GM21529 (cell line): ENCODE measurements around the gene KIF13A.
"Not testable (repeated sequence)": the region's sequence is repeated elsewhere in the genome, so short reads cannot be mapped to it uniquely, and the experiment has no call there.

Source experiments
- ATAC-seq: cut with Tn5 transposase; IDR thresholded peaks from one replicate; pipeline ENCODE4 v1.9.1; 2021; ENCODE audit not compliant: unreplicated experiment

Gene KIF13A

DNA sequence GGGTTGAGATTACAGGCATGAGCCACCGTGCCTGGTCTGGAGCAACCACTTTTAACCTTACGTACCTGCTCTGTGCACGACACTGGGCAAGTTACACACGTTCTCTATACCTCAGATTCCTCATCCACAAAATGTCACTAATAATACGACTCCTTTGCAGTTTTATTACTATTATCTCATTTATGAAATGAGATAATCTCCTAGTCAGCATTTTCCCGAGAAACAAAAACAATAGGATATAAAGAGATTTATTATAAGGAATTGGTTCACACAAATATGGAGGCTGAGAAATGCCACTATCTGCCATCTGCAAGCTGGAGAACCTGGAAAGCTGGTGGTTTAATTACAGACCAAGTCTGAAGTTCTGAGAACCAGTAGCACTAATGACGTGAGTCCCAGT is 12.0 kb upstream of the KIF13A start:
- no peak for ATAC-seq

DNA sequence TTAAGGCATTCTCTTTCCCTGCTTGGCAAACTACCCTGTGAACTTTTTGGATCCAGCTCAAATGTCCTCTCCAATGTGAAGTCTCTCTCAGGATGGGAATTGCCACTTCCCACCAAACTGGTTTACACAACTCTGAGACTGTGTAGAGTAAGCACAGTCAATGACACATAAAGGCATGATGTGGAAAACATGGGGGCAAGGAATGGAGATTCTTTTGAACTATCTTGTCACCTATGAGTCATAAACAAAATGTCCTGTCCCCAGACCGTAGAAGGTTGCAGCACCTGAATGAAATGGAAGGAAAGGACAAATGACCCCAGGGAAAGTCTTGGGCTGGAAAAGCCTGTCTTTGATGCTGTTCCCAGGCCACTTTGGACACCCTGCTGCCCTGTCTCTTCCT is 11.0 kb upstream of the KIF13A start:
- no peak for ATAC-seq

DNA sequence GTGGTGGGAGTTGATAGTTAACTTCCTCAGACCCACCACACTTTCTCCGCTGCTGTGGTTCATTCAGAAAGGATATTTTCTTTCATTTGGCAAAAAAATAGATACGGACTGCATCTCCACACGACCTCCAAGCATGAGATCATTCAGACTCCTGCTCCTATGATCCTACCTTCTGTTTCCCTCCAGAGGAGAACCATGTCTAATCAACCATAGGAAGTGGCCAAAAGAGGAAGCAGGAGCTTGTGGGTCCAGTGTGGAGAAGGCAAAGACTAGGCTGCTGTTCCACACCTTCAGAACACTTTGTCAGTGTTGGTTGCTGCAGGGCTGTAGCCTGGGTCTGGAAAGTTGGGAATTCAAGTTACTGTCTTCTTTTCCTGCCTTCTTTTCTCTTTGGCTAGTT is 10.6 kb upstream of the KIF13A start:
- no peak for ATAC-seq

DNA sequence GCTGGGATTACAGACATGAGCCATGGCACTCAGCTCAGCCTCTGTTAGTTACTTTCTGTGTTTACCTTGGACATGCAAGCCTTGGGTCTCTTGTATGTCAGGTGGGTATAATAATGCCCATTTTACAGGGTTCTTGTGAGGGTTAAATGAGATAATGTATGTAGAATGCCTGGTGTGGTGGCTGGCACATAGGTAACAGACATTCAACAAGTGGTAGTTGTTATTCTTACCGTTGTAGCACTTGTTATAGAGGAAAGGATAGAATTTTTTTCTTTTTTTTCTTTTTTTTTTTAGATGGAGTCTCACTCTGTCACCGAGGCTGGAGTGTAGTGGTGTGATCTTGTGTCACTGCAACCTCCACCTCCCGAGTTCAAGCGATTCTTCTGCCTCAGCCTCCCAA is 8.0 kb upstream of the KIF13A start:
- ATAC-seq = no peak

DNA sequence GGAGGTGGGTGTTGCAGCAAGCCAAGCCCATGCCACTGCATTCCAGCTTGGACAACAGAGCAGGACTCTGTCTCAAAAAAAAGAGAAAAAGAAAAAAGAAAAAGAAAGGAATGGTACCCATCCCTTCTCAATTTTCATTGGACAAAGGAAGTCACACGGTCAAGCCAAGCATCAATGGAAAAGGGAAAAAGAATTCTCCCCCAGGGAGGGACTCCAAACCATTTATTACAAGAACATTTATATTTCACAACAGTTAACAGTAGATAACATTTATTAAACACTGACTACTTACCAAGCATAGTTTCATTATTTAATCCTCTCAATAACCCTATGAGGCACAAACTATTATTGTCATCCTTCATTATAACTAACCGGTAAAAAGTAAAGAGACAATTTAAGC is 6.6 kb upstream of the KIF13A start:
- ATAC-seq = no peak

DNA sequence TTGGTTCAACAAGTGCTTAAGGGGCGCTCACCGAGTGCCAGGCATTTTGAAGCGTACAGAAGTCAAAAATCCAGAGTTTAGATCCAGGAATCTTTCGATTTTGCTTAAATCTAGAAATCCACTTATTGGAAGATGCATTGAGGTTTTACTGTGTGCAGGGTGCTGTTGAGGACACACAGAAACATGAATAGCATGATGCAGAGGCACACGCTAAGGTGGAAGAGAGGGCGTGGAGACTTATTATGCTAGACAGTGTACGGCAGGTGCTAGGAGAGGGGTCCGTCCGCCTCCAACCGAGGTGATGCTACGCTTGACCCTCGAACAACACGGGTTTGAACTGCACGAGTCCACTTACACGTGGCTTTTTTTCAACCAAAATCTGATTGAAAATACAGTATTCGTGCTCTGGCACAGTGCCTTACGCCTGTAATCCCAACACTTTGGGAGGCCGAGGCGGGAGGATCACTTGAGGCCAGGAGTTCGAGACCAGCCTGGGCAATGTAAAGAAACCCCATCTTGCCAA is 1.0 kb upstream of the KIF13A start:
- no peak for ATAC-seq

DNA sequence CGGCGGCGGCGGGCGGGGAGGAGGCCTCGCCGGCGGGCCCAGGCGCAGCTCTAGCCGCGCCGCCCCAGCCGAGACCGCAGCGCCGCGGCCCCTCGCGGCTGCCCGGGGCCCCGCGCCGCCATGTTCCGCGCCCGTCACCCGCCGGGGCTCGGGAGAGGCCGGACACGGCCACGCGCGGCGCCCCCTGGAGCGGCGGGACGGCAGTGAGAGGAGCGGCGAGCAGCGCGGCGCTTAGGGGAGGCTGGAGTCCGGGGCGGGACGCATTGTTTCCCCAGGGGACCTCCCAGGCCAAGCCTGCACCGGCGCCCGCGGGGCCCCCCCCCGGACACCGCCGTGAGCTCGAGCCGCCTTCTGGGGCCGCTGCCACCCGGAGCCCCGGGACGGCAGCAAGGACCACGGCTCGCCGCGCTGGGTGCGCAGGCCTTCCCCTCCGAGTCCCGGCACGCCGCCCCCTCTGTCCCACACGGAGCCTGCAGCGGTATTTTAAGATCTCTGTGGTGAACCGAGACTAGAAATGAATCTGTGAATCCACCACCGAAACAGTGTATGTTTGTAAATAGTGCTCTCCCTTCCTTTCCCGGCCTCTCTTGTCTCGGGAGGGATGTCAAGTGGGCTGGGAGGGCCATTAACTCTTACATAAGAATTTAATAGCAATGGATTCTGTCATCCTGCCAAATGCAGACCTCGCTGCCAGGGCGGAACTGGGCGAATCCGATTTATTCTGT is 424 bp upstream of the KIF13A start:
- peak; percentile 85 for ATAC-seq

DNA sequence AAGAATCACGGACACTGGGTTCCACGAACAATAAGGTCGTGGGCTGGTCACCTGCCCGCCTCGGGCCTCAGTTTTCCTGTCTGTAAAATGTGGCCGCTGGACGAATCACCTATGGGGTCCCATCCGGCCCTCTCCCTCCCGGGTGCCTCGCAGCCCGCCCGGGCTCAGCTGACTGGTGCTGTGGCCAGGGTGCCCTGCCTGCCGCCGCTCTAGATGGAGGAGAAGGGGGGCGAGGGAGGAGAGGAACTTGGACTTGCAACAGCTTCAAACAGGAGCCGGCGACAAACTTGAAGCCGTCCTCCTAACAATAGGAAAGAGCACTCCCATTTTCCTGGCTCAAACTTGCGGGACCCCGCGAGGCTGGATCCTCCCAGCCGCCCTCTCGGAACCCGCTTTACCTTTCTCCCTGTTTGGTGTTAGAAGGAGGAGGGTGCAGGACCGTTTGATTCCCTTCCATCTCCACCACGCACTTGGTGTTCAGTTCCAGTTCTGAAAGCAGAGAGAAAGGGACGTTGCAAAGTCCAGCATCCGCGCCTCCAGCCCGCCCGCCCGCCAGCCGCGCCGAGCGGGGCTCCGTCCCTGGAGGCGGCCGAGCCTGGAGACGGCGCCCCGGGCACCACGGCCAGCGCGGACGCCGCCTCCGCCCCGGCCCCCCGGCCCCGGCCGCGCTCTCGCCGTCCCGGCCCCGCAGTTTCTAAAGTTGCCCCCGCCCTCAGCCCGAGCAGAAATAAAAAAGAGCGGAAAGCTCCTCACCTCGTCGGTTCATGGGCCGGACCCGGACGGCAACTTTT is 584 bp downstream of the KIF13A start:
- no peak for ATAC-seq

DNA sequence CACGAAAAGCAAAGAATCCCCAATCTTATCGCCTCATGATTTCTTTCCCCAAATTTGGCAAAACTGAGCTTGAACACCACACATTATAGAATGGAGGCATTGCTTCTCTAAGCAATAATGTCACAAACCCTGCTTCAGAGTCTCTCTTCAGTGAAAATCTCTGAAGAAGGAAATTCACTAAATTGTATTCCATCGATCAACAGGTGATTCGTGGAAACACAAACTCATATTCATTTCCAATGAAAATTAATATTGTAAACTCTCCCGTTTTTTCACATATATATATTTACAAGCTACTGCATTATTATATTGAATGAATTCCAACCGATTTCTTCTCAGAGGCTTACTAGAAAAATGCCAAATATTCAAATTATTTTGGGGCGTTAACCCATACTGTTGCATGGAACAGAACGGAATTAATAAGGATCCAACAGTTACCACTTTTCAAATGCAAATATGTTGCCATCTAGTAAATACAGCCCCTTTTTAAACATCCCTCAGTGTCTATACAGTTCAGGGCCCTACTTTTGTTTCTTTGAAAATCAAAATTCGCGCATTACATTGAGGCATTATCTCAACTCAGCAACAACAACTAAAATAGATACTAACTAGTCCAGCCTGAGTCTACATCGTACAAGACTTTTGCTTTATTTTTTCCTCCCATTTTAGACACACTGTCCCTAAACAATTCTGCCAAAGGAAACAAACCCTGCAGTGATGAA is 1.3 kb downstream of the KIF13A start:
- ATAC-seq = no peak

DNA sequence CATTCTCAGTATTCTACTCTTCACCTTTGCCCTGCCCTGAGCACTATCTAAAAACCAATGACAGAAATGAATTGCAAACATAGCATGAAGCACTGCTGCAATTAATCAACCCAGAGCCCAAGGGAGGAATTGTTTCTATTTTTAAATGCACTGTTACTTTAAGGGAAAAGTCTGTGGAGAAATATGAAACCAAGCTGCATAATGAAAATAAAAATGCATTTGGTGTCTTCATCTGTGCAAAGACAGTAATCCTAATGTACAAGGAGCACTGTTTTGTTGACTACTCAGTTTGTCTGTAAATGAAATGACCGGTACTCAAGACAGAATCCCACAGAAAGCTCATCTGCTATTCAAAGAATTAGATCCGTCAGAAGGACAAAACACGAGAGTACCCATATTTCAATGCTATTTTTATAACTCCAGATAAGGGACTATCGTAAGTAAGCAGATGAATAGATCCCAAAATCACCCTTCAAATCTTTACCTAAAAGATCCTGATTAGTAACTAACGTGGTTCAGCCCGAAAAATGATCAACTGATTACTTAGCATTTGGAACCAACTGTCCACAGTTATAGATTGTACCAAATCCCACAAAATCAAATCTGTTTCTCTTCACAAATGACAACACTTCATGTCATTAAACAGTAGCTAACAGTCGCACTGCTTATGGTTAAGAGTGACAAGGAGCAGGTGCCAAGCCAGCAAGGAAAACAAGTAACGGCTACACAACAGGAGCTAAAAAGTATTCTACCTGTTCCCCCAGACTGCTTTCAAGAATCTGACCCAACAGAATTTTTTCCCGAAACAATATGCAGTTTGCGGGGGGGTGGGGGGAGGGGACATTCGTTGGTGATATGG is 2.4 kb downstream of the KIF13A start:
- ATAC-seq = no peak

DNA sequence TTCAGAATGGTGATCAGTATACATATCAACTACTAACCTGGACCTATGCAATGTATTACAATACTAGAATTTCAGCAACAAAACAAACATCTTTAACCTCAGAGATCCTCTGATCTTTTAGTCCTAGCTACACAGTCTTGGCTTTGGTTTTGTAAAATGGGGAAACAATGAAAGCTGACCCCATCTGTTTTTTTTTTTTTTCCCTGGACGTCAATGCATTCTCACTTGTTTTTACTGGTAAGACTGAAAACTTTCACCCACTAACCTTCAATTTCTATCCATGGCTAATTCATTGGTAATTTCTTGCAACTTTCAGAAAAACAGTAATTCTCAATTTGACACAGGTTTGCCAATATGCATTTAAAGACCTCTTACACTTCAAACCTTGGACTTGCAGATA is 3.0 kb downstream of the KIF13A start:
- no peak for ATAC-seq

DNA sequence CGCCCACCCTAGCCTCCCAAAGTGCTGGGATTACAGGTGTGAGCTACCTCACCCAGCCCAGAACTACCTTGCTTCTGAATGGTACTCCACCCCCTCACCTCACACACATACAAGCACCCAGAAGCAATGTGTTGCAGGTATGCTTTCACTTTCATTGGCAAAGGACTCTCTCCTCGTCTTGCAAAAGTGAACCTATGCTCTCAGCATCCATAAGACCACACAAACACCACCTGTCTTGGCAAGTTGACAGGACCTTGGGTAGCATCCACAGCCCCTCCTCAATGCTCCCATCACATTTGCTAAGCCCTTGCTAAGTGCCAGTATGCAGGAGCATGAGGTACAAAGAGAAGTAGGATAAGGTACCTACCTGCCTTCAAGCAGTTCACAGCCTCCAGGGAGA is 3.7 kb downstream of the KIF13A start:
- no peak for ATAC-seq

DNA sequence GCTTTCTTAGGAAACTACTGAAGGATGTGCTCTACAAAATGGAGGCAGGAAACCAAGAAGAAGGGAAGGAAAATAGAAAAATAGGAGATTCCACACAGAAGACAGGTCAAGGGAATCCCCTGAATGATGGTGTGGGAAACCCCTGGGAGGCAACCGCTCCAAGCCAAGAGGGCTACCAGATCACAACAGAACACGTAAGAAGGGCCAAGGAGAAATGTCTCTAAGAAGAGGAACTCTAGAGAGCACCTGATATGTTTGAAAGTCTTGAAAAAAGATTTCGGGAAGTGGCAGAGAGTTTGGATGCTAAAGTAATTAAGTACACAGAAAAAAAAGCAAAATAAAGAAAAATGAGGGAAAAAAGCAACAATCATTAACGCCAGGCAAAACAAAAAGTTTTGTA is 7.1 kb downstream of the KIF13A start:
- ATAC-seq = no peak

DNA sequence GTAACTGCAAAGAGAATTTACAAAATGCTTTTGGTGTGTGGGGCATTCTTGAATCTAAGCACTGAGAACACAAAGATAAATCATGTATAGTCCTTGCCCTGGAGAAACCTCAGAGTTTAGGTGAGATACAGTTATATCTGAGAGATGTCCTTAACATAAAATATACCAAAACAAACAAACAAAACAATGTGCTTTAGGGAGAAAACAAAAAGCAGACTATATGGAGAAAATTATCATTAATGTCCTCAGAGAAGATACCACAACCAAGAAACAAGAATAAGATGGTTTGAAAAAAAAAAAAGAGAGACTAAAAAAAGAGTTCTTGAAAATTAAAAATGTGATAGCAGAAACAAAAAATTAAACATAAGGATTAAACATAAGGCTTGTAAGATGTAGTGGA is 8.0 kb downstream of the KIF13A start:
- no peak for ATAC-seq

DNA sequence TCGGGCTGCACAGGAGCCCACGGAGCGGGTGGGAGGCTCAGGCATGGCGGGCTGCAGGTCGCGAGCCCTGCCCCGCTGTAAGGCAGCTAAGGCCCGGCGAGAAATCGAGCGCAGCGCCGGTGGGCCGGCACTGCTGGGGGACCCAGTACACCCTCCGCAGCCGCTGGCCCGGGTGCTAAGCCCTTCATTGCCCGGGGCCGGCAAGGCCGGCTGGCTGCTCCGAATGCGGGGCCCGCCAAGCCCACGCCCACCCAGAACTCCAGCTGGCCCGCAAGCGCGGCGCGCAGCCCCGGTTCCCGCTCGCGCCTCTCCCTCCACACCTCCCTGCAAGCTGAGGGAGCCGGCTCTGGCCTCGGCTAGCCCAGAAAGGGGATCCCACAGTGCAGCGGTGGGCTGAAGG is 11.2 kb downstream of the KIF13A start:
- not testable (repeated sequence) for ATAC-seq

DNA sequence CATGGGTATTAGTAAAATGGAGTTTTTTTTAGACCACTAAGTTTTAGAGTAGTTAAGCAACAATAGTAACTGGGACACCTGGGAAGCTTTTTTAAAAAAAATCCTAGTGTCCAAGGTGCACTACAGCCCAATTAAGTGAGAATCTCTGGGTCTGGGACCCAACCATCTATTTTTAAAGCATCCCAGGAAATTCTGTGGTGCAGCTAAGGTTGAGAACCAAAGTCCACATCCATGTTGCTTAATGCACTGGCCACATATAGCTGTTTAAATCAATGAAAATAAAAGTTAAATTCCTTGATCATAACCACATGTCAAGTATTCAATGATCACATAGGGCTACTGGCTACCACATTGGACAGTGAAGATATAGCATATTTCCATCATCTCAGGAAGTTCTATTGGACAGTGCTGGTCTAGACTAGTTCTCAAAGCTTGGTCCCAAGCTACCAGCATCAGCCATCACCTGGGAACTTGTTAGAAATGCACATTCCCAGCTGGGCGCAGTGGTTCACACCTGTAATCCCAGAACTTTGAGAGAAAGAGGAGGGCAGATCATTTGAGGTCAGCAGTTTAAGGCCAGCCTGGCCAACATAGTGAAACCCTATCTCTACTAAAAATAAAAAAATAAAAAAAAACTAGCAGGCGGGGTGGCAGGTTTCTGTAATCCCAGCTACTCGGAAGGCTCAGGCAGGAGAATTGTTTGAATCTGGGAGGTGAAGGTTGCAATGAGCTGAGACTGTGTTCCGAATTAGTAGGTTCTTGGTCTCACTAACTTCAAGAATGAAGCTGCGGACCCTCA is 12.7 kb downstream of the KIF13A start:
- no peak for ATAC-seq

DNA sequence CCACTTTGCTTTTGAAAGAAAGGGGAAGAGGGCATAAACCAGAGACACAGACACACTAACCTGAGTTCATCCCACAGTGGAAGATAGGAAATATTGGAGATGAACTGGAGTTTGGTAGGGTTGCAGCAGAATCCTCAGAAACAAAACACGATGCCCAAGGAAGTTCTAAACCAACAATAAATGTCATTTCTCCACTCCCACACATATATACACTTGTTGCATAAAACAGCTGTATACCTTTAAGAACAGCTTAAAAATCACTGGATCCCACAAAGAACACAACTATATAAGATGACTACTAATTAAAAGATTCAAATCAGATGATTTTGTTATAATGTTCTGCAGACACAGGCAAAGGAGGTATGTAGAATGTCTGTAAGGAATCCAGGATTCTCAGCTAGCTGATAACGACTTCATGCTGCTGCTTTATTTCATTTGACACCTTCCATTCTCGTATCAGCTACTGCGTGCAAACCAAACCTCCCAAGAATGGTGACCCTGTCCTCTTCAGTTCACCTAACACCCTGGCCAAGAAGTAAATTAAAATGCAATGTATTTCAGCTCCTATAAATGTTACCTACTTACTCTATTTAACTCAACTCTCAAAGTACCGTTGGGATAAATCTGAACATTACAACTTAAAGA is 14.3 kb downstream of the KIF13A start:
- no peak for ATAC-seq

DNA sequence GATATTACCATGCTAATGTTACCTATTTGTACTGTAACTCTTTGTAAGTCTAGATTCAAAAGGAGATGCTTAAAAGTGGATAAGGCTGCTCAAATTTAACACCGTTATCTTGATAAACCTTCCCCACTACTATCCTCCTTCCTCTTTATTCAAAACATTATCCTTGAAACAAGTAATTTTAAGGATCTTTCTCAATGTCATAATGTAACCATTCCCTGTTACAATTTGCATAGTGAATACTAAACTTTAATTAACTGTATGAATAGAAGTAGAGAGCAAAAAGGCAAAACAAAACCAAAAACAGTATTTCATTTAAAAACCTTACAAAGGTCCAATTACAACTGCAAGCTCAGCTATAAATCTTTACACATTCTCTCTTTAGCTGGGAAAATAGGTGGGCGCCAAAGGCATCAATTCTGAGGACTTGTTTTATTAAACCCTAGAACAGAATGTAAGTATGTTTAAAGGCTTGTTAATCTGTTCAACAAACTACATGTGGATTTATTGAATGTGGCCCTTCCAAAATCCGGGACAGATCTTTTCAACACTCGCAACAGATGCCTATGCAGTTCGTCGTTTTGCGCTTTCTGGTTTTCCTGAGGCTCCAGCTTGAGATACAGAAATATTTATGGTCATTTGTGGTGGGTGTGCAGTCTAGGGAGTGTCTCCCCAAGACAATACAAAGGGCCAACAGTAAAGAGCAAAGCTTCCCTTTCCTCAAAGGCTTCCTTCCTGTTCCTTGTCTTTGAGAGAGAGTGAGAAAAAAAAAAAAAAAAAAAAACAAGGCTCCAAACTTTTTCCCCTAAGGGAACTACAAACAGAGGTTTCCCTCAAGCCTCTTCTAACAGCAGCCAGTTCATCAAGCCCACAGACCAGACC is 15.1 kb downstream of the KIF13A start:
- ATAC-seq = no peak
